ENCODE measurements around the gene DUSP6.

DNA sequence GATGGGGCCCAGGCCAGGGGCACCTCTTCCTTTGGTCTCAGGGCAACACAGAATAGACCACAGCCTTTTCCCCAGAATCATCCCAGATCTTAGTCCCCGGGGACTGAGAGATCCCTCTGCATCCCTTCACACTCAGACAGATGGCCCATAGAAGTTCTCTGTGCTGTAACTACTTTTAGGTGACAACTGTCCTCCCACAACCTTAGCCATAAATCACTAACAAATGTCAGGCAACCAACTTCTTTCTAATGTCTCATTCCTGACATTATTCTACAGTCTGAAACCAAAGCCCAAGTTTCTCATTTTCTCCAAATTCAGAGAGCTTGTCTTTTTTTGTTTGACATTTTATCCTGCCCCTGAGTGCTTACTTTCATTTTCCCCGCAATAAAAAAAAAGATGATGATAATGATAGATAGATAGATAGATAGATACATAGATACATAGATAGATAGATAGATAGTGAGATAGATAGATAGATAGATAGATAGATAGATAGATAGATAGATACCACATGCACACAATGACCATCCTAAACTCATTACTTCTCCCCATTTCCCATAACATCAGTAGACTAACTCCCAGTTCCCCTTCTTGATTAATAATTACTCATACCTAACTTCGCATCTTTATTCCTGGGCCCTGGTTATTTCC lies 28.6 kb downstream of the DUSP6 start:
- TF ChIP-seq, protein P1, sequence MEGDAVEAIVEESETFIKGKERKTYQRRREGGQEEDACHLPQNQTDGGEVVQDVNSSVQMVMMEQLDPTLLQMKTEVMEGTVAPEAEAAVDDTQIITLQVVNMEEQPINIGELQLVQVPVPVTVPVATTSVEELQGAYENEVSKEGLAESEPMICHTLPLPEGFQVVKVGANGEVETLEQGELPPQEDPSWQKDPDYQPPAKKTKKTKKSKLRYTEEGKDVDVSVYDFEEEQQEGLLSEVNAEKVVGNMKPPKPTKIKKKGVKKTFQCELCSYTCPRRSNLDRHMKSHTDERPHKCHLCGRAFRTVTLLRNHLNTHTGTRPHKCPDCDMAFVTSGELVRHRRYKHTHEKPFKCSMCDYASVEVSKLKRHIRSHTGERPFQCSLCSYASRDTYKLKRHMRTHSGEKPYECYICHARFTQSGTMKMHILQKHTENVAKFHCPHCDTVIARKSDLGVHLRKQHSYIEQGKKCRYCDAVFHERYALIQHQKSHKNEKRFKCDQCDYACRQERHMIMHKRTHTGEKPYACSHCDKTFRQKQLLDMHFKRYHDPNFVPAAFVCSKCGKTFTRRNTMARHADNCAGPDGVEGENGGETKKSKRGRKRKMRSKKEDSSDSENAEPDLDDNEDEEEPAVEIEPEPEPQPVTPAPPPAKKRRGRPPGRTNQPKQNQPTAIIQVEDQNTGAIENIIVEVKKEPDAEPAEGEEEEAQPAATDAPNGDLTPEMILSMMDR (IDR thresholded peaks at IDR 0.05), result no peak
- TF ChIP-seq TCF7L2 (IDR thresholded peaks at IDR 0.05; ENCODE audit: low read depth, low read length), result no peak
- TF ChIP-seq, protein P2, sequence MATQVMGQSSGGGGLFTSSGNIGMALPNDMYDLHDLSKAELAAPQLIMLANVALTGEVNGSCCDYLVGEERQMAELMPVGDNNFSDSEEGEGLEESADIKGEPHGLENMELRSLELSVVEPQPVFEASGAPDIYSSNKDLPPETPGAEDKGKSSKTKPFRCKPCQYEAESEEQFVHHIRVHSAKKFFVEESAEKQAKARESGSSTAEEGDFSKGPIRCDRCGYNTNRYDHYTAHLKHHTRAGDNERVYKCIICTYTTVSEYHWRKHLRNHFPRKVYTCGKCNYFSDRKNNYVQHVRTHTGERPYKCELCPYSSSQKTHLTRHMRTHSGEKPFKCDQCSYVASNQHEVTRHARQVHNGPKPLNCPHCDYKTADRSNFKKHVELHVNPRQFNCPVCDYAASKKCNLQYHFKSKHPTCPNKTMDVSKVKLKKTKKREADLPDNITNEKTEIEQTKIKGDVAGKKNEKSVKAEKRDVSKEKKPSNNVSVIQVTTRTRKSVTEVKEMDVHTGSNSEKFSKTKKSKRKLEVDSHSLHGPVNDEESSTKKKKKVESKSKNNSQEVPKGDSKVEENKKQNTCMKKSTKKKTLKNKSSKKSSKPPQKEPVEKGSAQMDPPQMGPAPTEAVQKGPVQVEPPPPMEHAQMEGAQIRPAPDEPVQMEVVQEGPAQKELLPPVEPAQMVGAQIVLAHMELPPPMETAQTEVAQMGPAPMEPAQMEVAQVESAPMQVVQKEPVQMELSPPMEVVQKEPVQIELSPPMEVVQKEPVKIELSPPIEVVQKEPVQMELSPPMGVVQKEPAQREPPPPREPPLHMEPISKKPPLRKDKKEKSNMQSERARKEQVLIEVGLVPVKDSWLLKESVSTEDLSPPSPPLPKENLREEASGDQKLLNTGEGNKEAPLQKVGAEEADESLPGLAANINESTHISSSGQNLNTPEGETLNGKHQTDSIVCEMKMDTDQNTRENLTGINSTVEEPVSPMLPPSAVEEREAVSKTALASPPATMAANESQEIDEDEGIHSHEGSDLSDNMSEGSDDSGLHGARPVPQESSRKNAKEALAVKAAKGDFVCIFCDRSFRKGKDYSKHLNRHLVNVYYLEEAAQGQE (IDR thresholded peaks at IDR 0.05; ENCODE audit: insufficient read depth in 1 of 2, low read depth in 2 of 2, low read length in 1 of 2), result no peak
- TF ChIP-seq POLR2AphosphoS5 (IDR thresholded peaks at IDR 0.05; ENCODE audit: low read depth, low read length), result no peak
- no peak for TF ChIP-seq SIN3A (IDR thresholded peaks at IDR 0.05; ENCODE audit: borderline replicate concordance, insufficient read depth, low read depth, low read length)

All from Panc1 (cell line).